AG09319 (cell line): ENCODE results near the gene SCGB3A1.

Source experiments
- DNase-seq: peaks from one replicate; pipeline ENCODE4 v3.0.0-alpha.2; 2010; ENCODE audit warnings: low read depth; ENCODE audit errors: extremely low read depth
- TF ChIP-seq, protein P1 (sequence below): IDR thresholded peaks from 2 replicates; pipeline ENCODE4 v1.5.1; 2011; ENCODE audit warnings: low read depth, mild to moderate bottlenecking, inconsistent platforms, low read length, moderate library complexity

SCGB3A1 gene

DNA sequence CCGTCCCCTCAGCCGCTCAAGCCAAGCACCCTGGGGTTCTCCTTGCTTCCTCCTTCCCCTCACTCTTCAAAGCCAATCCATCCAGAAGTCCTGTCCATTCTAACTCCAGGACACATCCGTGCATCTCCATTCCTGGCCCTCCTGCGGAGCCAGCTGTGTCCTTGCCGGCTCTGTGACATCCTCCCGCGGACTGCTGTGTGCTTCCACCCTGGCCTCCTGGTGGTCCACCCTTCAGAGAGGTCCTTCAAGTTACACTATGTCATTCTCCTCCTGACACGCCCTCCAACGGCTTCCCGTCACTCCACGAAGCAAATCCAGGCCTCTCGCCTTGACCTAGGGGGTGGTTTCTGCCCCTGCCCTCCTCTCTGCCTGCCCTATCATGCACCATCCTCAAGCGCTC lies 13.0 kb upstream of the SCGB3A1 start:
- no peak for DNase-seq
- TF ChIP-seq, protein P1, sequence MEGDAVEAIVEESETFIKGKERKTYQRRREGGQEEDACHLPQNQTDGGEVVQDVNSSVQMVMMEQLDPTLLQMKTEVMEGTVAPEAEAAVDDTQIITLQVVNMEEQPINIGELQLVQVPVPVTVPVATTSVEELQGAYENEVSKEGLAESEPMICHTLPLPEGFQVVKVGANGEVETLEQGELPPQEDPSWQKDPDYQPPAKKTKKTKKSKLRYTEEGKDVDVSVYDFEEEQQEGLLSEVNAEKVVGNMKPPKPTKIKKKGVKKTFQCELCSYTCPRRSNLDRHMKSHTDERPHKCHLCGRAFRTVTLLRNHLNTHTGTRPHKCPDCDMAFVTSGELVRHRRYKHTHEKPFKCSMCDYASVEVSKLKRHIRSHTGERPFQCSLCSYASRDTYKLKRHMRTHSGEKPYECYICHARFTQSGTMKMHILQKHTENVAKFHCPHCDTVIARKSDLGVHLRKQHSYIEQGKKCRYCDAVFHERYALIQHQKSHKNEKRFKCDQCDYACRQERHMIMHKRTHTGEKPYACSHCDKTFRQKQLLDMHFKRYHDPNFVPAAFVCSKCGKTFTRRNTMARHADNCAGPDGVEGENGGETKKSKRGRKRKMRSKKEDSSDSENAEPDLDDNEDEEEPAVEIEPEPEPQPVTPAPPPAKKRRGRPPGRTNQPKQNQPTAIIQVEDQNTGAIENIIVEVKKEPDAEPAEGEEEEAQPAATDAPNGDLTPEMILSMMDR = no peak

DNA sequence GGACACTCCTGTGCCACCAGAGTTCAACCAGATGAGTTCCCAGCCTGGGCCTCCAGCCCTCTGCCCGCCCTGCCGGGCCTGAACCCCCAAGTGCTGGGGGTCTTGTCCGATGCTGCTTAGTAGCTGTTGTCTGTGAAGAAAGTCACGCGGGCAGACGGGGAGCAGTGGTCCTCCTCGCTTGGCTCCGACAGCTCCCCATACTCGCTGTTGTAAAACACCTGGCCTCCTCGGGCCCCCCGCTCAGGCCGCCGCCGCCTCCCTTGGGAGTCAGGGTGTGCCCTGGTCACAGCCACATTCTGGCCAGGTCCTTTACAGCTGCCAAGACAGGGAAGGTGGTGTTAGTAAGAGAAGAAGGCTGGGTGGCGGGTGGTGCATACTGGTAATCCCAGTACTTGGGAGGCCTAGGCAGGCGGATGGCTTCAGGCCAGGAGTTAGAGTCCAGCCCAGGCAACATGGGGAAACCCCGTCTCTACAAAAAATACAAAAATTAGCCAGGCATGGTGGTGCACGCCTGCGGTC lies 11.8 kb upstream of the SCGB3A1 start:
- no peak for DNase-seq
- TF ChIP-seq, protein P1 = no peak

DNA sequence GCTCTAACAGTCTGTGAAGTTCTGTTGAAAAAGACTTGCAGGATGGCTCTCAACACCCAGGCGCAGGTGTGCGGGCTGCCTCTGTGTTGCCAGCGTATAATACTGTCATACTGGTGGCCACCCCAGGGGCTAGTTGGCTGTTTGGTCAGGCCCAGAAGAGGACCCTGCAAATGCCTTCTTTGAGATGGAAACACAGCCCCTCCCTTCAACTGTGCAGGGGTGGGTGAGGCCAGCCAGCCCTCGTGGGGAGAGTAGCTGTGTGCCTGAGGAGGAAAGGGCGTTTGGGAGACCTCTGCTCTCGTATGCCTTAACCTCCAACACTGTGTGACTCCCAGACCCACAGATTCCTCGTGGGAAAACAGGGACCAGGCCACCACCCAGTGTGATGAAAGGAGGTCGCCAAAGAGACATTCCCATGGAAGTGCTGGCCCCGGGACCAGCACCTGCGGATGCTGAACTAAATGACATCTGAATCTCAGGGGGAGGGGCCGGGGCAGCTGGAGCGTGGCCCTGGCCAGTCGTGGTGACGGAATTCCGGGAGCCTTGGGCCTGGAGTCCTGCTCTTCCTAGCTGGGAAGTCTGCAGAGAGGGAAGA lies 11.3 kb upstream of the SCGB3A1 start:
- TF ChIP-seq, protein P1 = no peak
- DNase-seq = no peak

DNA sequence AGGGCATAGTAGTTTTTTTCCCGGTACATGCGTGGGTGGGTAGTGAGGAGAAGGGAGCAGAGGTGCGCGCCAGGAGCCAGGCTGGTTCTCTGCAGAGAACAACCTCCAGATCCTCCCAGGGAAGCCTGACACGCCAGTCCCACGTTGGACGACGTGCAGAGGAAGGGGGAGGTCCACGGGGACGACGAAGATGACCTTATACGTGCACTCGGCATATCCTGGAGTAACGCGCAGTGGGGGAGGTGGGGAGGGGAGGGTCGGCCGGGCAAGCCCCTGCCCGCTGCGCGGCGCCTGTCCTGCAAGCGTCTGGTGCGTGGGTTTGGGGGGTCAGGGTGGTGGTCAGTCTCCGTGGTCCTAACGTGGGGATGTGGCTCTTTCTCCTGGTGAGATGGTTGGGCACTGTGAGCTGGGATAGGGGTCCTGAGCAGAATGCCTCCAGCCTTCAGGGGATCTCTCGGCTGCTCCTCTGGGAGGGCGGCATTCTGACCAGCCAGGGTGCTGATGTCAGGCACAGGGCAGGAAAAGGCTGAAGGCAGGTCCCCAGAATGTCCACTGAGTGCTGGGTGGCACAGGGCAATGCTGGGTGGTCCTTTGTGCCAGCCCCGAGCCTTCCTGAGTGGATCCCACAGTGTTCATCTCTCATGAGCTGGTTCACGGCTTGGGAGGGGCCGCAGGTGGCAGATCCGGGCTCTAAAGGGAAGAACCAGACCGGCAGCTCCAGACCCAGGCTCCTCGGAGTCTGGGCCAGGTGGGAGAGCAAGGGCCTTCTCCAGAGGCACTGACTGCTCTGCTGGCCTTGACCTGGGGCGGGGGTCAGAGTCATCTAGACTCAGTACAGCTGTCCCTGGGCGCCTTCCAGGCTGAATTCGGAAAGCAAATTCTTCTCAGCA lies 10.5 kb upstream of the SCGB3A1 start:
- TF ChIP-seq, protein P1 = no peak
- no peak for DNase-seq

DNA sequence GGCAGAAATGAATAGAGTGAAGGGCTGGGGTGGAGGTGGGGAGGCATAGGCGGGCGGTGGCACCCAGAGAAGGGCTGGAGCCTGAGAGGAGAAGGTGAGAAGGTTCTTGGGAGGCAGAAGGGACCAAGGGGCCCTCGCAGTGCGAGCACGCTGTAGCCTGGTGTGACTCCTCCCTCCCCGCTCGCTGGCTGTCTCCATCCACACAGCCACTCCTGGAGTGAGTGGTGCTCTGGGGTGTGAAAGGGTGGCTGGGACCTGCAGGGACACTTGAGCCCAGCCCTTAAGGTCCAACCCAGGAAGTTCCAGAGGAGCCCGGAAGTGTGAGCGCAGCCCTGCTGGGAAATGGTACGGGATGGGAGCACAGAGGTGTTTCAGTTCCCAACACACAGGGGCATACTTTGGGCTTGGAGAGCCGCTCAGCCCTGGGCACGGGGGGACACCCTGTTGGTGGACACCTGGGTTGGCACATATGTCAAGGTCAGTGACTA lies 9.3 kb upstream of the SCGB3A1 start:
- DNase-seq = no peak
- TF ChIP-seq, protein P1 = no peak

DNA sequence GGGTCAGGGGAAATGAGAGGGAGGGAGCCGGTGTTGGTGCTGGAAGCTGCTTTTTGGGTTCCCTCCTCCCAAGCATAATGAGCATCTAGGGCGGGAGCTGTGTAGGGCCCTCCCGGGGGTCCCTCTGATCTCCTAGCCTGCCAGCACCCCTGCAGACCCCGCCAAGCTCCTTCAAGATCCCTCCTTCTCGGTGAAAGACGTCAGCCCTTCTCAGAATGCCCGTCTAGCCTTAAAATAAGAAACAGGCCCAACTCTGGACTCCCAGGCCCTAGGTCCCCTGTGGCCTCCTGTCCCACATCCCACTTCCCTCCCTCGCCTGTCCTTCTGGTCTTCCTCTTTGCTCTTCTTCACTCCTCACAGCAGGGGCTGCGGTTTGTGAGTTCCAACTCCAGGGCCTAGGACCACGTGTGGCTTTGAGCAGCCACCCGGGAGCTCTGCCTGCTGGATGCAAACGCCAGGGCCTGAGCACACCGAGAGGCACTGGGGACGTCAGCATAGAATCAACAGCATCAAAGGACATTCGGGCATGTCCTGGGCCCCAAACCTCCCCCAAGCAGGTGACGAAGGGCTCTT lies 8.8 kb upstream of the SCGB3A1 start:
- TF ChIP-seq, protein P1 = no peak
- DNase-seq = no peak

DNA sequence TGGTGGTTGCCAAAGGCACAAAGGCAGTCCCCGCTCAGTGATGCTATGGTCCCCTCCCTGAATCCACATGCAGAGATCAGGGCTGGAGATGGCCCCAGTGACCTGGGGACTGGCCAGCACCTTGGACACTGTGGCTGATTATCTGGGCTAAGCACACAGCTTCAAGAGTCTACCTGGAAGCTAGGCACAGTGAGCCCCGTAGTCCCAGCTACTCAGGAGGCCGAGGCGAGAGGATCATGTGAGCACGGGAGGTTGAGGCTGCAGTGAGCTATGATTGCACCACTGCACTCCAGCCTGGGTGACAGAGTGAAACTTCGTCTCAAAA lies 8.3 kb upstream of the SCGB3A1 start:
- TF ChIP-seq, protein P1 = no peak
- no peak for DNase-seq
